Astrocyte (in vitro differentiated cells and primary cell): ENCODE results near the gene SCAMP1. TPM values are rescaled to one million over a fixed set of nuclear protein-coding genes. Genes with fewer than 3 reads are reported as not detected.

Experiments
- DNase-seq: peaks from one replicate; pipeline ENCODE4 v3.0.0-alpha.2; 2010; ENCODE audit warnings: low read depth
- FAIRE-seq: peaks from 2 replicates; lab custom pipeline; 2011; peaks lifted over from hg19 to GRCh38; lab: Jason Lieb, UNC
- H2AFZ ChIP-seq: 2 replicates; pipeline ENCODE4 v1.6.0; 2012; ENCODE audit warnings: low read depth, low read length, inconsistent platforms
- H3K27ac ChIP-seq: 2 replicates; pipeline ENCODE4 v1.5.1; 2011; ENCODE audit warnings: low read depth, low read length, inconsistent platforms
- H3K27me3 ChIP-seq: 2 replicates; pipeline ENCODE4 v1.6.0; 2011; ENCODE audit warnings: low read length, inconsistent platforms; ENCODE audit not compliant: insufficient read depth
- H3K36me3 ChIP-seq: 2 replicates; pipeline ENCODE4 v1.5.1; 2011; ENCODE audit warnings: low read length, inconsistent platforms; ENCODE audit not compliant: insufficient read depth
- H3K4me1 ChIP-seq: 2 replicates; pipeline ENCODE4 v1.5.1; 2011; ENCODE audit warnings: low read length, inconsistent platforms; ENCODE audit not compliant: insufficient read depth
- H3K4me2 ChIP-seq: 2 replicates; pipeline ENCODE4 v1.6.0; 2012; ENCODE audit warnings: low read length, inconsistent platforms
- H3K4me3 ChIP-seq: 2 replicates; pipeline ENCODE4 v1.5.1; 2011; ENCODE audit warnings: low read depth, mild to moderate bottlenecking, low read length, inconsistent platforms; ENCODE audit not compliant: insufficient read depth
- H3K79me2 ChIP-seq: 2 replicates; pipeline ENCODE4 v1.6.0; 2012; ENCODE audit warnings: mild to moderate bottlenecking, low read length, inconsistent platforms; ENCODE audit not compliant: insufficient read depth
- H3K9ac ChIP-seq: 2 replicates; pipeline ENCODE4 v1.6.0; 2012; ENCODE audit warnings: mild to moderate bottlenecking, low read length, inconsistent platforms
- H3K9me3 ChIP-seq: 2 replicates; pipeline ENCODE4 v1.5.1; 2012; ENCODE audit warnings: low read depth, mild to moderate bottlenecking, low read length, inconsistent platforms; ENCODE audit not compliant: insufficient read depth
- H4K20me1 ChIP-seq: 2 replicates; pipeline ENCODE4 v1.6.0; 2012; ENCODE audit warnings: low read length, inconsistent platforms; ENCODE audit not compliant: insufficient read depth
- H3K27ac Mint-ChIP-seq: one replicate; pipeline ENCODE4 v1.8.0; 2021; ENCODE audit warnings: mild to moderate bottlenecking, mixed read lengths; ENCODE audit not compliant: unreplicated experiment
- H3K27me3 Mint-ChIP-seq: one replicate; pipeline ENCODE4 v1.8.0; 2021; ENCODE audit warnings: low read depth, mixed read lengths; ENCODE audit not compliant: unreplicated experiment
- H3K36me3 Mint-ChIP-seq: one replicate; pipeline ENCODE4 v1.8.0; 2021; ENCODE audit warnings: low read depth, mixed read lengths; ENCODE audit not compliant: unreplicated experiment
- H3K4me1 Mint-ChIP-seq: one replicate; pipeline ENCODE4 v1.8.0; 2021; ENCODE audit warnings: low read depth, mixed read lengths; ENCODE audit not compliant: unreplicated experiment
- H3K4me3 Mint-ChIP-seq: one replicate; pipeline ENCODE4 v1.8.0; 2021; ENCODE audit warnings: mild to moderate bottlenecking, moderate library complexity, mixed read lengths; ENCODE audit not compliant: unreplicated experiment
- H3K9me3 Mint-ChIP-seq: one replicate; pipeline ENCODE4 v1.8.0; 2021; ENCODE audit warnings: mild to moderate bottlenecking, mixed read lengths; ENCODE audit not compliant: unreplicated experiment
- CTCF ChIP-seq: IDR thresholded peaks from 2 replicates; pipeline ENCODE4 v1.5.1; 2011; ENCODE audit warnings: low read depth, mild to moderate bottlenecking, inconsistent platforms, low read length, moderate library complexity; ENCODE audit not compliant: insufficient read depth
- EZH2 ChIP-seq: IDR thresholded peaks from 2 replicates; pipeline ENCODE4 v1.6.1; 2012; ENCODE audit warnings: mild to moderate bottlenecking, low read length, inconsistent platforms; ENCODE audit not compliant: insufficient read depth
- total RNA-seq: library from RNA; stranded (reverse); gene quantifications from 2 replicates; pipeline ENCODE4 v1.2.1, GENCODE V29; 2021

The SCAMP1 gene
- total RNA-seq, 1 donor from 2014 or later = 52.6 TPM

- peaks cover 9% of the 10 kb centered on the region for H3K4me1 Mint-ChIP-seq
- Histone ChIP-seq H3K36me3 (no peaks in the 10 kb centered on the region), H3K27me3 (no peaks in the 10 kb centered on the region), H3K27ac (no peak overlapping the region), H3K4me3 (no peak overlapping the region), H3K4me2 (no peak overlapping the region), H3K9me3 (no peaks in the 10 kb centered on the region), H3K9ac (no peak overlapping the region), H3K4me1 (peaks cover 7% of the 10 kb centered on the region), H2AFZ (no peak overlapping the region), H3K79me2 (peaks cover 74% of the 10 kb centered on the region), H4K20me1 (peaks cover 24% of the 10 kb centered on the region)
- H3K27ac Mint-ChIP-seq = no peak overlapping the region
- no peaks in the 10 kb centered on the region for H3K9me3 Mint-ChIP-seq
- TF ChIP-seq CTCF (no peak), EZH2 (no peak)
- H3K4me3 Mint-ChIP-seq = no peak overlapping the region
- FAIRE-seq = no peak
- no peaks in the 10 kb centered on the region for H3K27me3 Mint-ChIP-seq
- peaks cover 1% of the 10 kb centered on the region for H3K36me3 Mint-ChIP-seq
- no peak for DNase-seq
Observed at GRCh38 chr5:78364005-78364404, 3.6 kb downstream of the SCAMP1 start.

DNA sequence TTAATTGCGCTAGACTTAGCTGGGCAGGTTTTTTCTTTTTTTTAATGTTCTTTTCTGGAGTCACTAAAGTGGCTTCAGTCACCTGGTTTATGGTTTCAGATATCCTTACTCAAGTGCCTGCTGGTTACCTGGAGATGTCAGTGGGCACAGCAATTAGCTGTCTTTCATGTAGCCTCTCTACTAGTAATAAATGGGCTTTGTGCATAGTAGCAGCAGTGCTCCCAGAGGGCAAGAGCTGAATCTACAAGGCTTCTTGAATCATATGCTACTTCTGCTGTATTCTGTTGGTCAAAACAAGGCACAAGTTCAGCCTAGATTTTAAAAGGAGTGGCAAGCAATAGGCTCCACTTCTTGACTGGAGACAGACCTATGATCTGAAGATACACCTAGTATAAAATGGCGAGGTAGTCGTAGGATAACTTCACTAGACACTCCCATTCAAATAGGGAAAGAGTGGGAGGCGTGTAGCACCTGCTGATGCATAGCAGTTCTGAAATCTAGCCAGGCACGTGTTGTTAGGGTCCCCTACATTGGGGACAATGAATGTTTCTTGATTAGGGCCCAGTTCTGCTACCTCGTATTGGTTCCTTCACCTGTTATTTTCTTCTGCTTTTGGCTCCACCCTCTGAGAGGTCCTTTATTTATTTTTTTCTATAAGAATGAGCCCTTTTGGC is 7.0 kb downstream of the SCAMP1 start:
- TF ChIP-seq CTCF = no peak
- no peak for TF ChIP-seq EZH2
- Histone ChIP-seq H3K4me3 (no peak overlapping the region), H2AFZ (no peak overlapping the region), H3K36me3 (no peaks in the 10 kb centered on the region), H3K9me3 (no peaks in the 10 kb centered on the region), H3K4me1 (no peaks in the 10 kb centered on the region), H3K27ac (no peak overlapping the region), H3K27me3 (no peaks in the 10 kb centered on the region), H3K9ac (no peak overlapping the region), H4K20me1 (peaks cover 41% of the 10 kb centered on the region), H3K79me2 (peaks cover 79% of the 10 kb centered on the region), H3K4me2 (no peak overlapping the region)
- Mint-ChIP-seq H3K27ac (no peak overlapping the region), H3K4me1 (peaks cover under 1% of the 10 kb centered on the region), H3K36me3 (no peaks in the 10 kb centered on the region), H3K9me3 (no peaks in the 10 kb centered on the region), H3K27me3 (no peaks in the 10 kb centered on the region), H3K4me3 (no peak overlapping the region)
- no peak for DNase-seq
- FAIRE-seq = no peak

DNA sequence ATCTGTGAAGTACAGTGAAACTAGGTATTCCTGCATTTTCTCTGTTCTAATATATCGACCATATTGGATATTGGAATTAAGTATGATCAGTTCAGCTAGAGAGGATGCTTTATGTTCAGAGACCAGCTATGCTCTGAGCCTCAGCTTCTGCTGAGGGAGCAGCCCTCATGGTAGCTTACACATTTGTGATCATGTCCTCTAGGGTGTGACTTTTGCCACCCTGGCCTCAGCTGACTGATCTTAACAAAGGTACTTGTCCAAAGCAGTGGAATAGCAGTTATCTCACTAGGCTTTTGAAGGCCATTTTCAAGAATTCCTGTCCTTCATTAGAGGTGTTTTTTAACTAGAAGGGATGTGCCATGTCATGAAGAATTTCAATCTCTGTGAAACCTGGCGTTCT is 9.3 kb downstream of the SCAMP1 start:
- no peaks in the 10 kb centered on the region for H3K9me3 ChIP-seq
- H2AFZ ChIP-seq = no peak overlapping the region
- H3K4me3 ChIP-seq = no peak overlapping the region
- no peak overlapping the region for H3K9ac ChIP-seq
- H3K79me2 ChIP-seq = peaks cover 76% of the 10 kb centered on the region
- no peaks in the 10 kb centered on the region for H3K27me3 ChIP-seq
- Mint-ChIP-seq H3K9me3 (no peaks in the 10 kb centered on the region), H3K27me3 (no peaks in the 10 kb centered on the region), H3K4me3 (no peak overlapping the region), H3K4me1 (no peaks in the 10 kb centered on the region), H3K36me3 (no peaks in the 10 kb centered on the region), H3K27ac (no peak overlapping the region)
- no peaks in the 10 kb centered on the region for H3K4me1 ChIP-seq
- H4K20me1 ChIP-seq = peaks cover 48% of the 10 kb centered on the region
- no peak overlapping the region for H3K27ac ChIP-seq
- no peak for DNase-seq
- no peaks in the 10 kb centered on the region for H3K36me3 ChIP-seq
- H3K4me2 ChIP-seq = no peak overlapping the region
- TF ChIP-seq EZH2 (no peak), CTCF (no peak)
- no peak for FAIRE-seq
